NCI-H1694 treated with DMSO at 0.1 percent for 48 hours (cell line): ENCODE results near the gene DSCAML1.
A peak's percentile ranks its signal among the peaks of the same experiment; 100 is the strongest.
"Not testable (repeated sequence)": the region's sequence is repeated elsewhere in the genome, so short reads cannot be mapped to it uniquely, and the experiment has no call there.

Experiments used
- DNase-seq: peaks from one replicate; lab custom pipeline; 2025; lab: John Stamatoyannopoulos, UW

DSCAML1 gene

GRCh38 chr11:117405898-117406297 lies 391.1 kb downstream of the DSCAML1 start:
- DNase-seq = not testable (repeated sequence)

DNA sequence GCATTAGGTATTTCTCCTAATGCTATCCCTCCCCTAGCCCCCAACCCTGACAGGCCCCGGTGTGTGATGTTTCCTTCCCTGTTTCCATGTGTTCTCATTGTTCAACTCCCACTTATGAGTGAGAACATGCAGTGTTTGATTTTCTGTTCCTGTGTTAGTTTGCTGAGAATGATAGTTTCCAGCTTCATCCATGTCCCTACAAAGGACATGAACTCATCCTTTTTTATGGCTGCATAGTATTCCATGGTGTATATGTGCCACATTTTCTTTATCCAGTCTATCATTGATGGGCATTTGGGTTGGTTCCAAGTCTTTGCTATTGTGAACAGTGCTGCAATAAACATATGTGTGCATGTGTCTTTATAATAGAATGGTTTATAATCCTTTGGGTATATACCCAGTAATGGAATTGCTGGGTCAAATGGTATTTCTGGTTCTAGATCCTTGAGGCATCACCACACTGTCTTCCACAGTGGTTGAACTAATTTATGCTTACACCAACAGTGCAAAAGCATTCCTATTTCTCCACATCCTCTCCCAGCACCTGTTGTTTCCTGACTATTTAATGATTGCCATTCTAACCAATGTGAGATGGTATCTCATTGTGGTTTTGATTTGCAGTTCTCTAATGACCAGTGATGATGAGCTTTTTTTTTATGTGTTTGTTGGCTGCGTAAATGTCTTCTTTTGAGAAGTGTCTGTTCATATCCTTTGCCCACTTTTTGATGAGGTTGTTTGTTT lies 397.7 kb downstream of the DSCAML1 start:
- DNase-seq = not testable (repeated sequence)

GRCh38 chr11:117398618-117399017 lies 398.4 kb downstream of the DSCAML1 start:
- DNase-seq = not testable (repeated sequence)

GRCh38 chr11:117396970-117397369 lies 400.0 kb downstream of the DSCAML1 start:
- no peak for DNase-seq

DNA sequence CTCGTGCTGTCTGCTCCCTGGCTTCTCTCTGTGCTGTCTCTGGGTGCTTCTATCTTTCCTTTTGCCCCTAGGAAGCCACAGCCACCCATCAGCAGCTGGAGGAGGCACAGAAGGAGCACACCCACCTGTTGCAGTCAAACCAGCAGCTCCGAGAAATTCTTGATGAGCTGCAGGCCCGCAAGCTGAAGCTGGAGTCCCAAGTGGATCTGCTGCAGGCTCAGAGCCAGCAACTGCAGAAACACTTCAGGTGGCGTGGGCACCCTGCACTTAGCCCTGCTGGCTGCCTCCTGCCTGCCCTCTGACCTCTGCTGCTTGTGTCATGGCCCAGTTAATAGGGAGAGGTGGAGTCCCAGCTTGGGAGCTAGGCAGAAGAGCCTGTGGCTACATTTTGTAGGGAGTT lies 401.5 kb downstream of the DSCAML1 start:
- no peak for DNase-seq

GRCh38 chr11:117394221-117394925 lies 402.6 kb downstream of the DSCAML1 start:
- DNase-seq = no peak

DNA sequence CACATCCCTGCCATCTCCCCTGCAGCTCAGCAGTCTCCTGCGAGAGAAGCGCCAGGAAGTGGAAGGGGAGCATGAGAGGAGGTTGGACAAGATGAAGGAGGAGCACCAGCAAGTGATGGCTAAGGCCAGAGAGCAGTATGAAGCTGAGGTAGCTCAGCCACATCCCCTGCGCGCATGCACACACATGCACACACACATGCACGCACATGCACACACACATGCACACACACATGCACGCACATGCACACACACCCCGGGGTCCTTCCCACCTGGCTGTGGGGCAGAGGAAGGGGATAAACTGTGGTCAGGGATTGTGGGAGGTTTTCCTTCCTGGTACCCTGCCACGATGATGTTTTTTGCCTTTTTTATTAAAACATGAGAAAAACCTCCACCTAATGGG lies 404.0 kb downstream of the DSCAML1 start:
- DNase-seq = no peak

- DNase-seq = no peak
These were observed 404.9 kb downstream of the DSCAML1 start for GRCh38 chr11:117392001-117392690.

DNA sequence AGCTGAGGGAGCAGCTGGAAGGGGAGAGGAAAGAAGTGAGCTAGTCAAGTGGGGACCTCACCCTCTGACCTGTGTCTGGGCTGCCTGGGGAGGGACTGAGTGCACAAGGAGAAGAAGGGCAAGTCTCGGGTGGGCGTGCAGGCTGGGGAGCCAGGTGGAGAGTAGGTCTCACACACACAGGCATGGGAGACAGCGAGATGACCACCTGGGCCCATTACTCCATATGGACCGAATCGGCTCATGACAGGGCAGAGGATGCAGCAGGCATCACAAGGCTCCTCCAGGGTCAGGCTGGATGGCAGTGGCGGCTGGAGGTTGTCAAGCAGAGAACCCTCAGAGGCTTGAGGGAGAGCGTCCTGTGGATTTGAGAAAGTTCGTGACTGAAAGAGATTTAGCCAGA lies 405.8 kb downstream of the DSCAML1 start:
- DNase-seq = no peak

- no peak for DNase-seq
These were observed 406.3 kb downstream of the DSCAML1 start for GRCh38 chr11:117390743-117391142.

GRCh38 chr11:117387992-117388755 lies 408.8 kb downstream of the DSCAML1 start:
- no peak for DNase-seq

DNA sequence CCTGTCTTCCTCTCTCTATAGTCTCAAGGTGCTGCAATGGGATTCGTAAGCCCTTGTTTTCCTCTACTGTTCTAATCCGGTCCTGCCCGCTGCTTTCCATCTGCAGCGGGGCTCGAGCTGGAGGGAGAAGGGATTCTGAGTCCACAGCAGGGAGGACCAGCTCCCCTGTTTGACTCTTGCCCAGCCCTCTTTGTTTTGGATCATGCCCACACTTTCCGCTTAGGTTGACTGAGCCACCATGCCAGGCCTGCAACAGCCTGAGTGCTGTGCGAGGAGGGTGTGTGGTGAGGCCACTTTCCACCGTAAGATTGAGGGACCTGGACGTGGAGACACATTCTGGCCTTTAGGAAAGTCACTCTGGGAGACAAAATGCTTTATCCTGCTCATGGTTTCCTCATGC lies 411.1 kb downstream of the DSCAML1 start:
- DNase-seq = no peak

GRCh38 chr11:117385471-117385870 lies 411.5 kb downstream of the DSCAML1 start:
- no peak for DNase-seq

DNA sequence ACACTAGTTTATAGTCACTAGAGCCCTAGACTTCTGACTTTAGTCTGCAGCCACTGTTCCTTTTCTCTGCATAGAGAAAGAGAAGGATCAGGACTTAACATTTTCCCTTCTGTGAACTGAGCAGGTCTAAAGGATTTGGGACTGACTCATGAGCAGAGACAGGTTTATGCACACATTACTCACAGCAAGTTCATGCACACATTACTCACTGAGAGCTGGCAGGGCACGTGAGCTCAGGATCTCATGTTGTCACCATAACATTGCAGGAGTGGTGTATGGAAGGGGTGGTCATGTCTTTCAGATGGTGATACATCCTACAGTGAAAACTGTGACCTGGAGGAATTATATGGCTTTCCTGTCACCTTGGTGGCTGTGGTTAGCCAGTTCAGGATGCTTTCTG lies 413.0 kb downstream of the DSCAML1 start:
- no peak for DNase-seq

GRCh38 chr11:117382746-117383145 lies 414.3 kb downstream of the DSCAML1 start:
- DNase-seq = no peak

- no peak for DNase-seq
These were observed 415.3 kb downstream of the DSCAML1 start for GRCh38 chr11:117381481-117382387.

GRCh38 chr11:117380676-117381075 lies 416.3 kb downstream of the DSCAML1 start:
- no peak for DNase-seq

DNA sequence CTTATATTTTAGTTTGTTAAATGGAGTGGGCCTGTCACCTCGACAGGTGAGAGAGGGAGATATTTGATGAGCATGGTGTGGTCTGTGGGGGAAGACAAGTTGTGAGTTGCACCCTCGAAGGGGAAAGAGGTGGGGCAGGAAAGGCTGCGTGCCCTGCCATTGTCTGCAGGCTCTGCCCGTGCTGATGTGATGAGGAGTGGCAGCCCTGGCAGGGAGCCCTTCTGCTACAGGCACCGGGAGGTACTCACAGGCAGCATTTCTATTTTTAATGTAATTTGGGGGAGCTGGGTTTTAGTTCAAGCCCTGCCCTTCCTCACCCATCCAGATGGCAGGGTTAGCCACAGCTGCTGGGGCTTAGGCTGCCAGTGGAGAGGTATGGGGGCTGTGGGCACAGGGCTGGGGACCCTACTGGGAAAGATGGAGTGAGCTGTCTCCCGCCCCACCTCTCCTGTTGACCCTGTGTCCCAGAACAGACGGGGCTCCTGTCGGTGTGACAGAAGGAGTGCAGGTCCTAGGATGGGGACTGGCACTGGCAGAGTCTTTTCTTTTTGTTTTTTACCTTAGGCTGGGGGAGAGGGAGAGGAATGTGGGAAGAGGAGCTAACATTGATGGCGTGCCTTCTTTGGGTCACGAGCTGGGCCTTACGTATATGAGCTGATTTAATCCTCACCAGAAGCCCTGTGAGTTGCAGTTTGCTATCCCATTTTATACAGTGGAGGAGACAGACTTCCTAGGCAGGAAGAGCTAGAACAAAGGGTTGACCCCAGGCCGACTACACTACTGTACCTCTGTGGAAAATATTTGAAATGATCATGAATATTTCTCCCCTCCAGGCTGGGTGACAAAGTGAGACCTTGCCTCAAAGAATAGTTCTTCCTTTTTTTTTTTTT lies 417.8 kb downstream of the DSCAML1 start:
- DNase-seq = peak; percentile 19
